Adrenal gland (tissue), 5 donors: ENCODE data around the gene PIK3R3.

ENCODE experiments used
- POLR2A ChIP-seq, 2 donors: fragments of 450-650 bp; IDR thresholded peaks; one replicate each; pipeline ENCODE4 v1.6.1; 2017; ENCODE audit warnings: antibody characterized with exemption in 2 of 2, mild to moderate bottlenecking in 2 of 2, moderate library complexity in 1 of 2
- TF ChIP-seq, protein P1 (sequence below), 6 experiments: fragments of 450-650 bp in 4 of 6; fragments of 200-600 bp in 2 of 6; sonication (generic) in 1 of 6; IDR thresholded peaks; 1 replicate in 5 of 6; 2 replicates in 1 of 6; pipeline versions ENCODE4 v1.5.1 to v1.8.0; 2016 to 2021; ENCODE audit warnings: antibody characterized with exemption in 6 of 6, mild to moderate bottlenecking in 2 of 6, moderate library complexity in 1 of 6
- donor health status: DM: no; HTN: no; CAD: no.

DNA sequence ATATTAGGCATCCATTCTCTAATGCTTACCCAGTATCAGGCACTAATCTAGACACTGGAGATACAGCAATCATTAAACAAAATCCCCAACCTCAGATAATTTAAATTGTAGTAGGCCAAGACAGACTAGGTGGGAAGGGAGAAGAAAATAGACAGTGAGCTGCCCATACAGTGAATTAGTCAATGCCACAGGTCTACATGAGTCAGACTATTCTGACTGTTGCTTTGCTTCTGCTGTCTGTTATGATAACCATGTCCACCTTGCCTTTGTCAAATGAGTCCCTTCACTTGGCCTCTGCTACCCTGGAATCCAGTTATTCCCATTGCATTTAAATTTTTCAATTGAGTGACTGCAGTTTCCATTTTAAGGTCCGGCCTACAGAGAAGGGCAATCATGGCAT lies 59.5 kb downstream of the PIK3R3 start:
- TF ChIP-seq, protein P1, sequence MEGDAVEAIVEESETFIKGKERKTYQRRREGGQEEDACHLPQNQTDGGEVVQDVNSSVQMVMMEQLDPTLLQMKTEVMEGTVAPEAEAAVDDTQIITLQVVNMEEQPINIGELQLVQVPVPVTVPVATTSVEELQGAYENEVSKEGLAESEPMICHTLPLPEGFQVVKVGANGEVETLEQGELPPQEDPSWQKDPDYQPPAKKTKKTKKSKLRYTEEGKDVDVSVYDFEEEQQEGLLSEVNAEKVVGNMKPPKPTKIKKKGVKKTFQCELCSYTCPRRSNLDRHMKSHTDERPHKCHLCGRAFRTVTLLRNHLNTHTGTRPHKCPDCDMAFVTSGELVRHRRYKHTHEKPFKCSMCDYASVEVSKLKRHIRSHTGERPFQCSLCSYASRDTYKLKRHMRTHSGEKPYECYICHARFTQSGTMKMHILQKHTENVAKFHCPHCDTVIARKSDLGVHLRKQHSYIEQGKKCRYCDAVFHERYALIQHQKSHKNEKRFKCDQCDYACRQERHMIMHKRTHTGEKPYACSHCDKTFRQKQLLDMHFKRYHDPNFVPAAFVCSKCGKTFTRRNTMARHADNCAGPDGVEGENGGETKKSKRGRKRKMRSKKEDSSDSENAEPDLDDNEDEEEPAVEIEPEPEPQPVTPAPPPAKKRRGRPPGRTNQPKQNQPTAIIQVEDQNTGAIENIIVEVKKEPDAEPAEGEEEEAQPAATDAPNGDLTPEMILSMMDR (IDR thresholded peaks at IDR 0.05) = no peak
- no peak for TF ChIP-seq POLR2A (IDR thresholded peaks at IDR 0.05)
